Immature natural killer cell (primary cell): Measurements from ENCODE around the gene PSMA7. TPM values are rescaled to one million over a fixed set of nuclear protein-coding genes. Genes with fewer than 3 reads are reported as not detected.

ENCODE experiments used
- DNase-seq, 3 donors: peaks; one replicate each; pipeline ENCODE4 v3.0.0; 2022; ENCODE audit warnings: mixed read lengths in 1 of 3
- H3K27ac Mint-ChIP-seq, 6 donors: one replicate each; pipeline ENCODE4 v1.8.0; 2020; ENCODE audit warnings: mixed read lengths in 6 of 6, mild to moderate bottlenecking in 5 of 6, inconsistent platforms in 4 of 6, moderate library complexity in 3 of 6
- H3K27me3 Mint-ChIP-seq, 3 donors: one replicate each; pipeline ENCODE4 v1.8.0; 2020 to 2021; ENCODE audit warnings: low read depth in 3 of 3, mild to moderate bottlenecking in 3 of 3, mixed read lengths in 3 of 3, moderate library complexity in 3 of 3, inconsistent platforms in 1 of 3
- H3K36me3 Mint-ChIP-seq, 3 donors: one replicate each; pipeline ENCODE4 v1.8.0; 2020; ENCODE audit warnings: mixed read lengths in 3 of 3, inconsistent platforms in 2 of 3, mild to moderate bottlenecking in 2 of 3
- H3K4me1 Mint-ChIP-seq, 2 donors: one replicate each; pipeline ENCODE4 v1.8.0; 2020; ENCODE audit warnings: inconsistent platforms in 2 of 2, mild to moderate bottlenecking in 2 of 2, mixed read lengths in 2 of 2, moderate library complexity in 1 of 2
- H3K4me3 Mint-ChIP-seq, 5 donors: one replicate each; pipeline ENCODE4 v1.8.0; 2020; ENCODE audit warnings: mild to moderate bottlenecking in 5 of 5, mixed read lengths in 5 of 5, inconsistent platforms in 3 of 5, moderate library complexity in 3 of 5
- H3K9me3 Mint-ChIP-seq, 6 donors: one replicate each; pipeline ENCODE4 v1.8.0; 2020; ENCODE audit warnings: mild to moderate bottlenecking in 6 of 6, mixed read lengths in 6 of 6, inconsistent platforms in 4 of 6, moderate library complexity in 3 of 6
- polyA plus RNA-seq, 3 donors: library from polyadenylated mRNA; unstranded; fragments of 300-500 nt; fragmentation: Illumina TruSeq; gene quantifications; one replicate each; pipeline ENCODE4 v1.2.3, GENCODE V29; 2021

The PSMA7 gene
- polyA plus RNA-seq, 3 donors from 2014 or later = 497 to 643 (median 622) TPM

- H3K36me3 Mint-ChIP-seq = peaks cover 0 to 24% (median 4%) of the 10 kb centered on the region in 3 donors
- no peaks in the 10 kb centered on the region for H3K4me1 Mint-ChIP-seq
- peaks cover 0 to 5% (median 1%) of the 10 kb centered on the region in 3 donors for H3K27me3 Mint-ChIP-seq
- no peak for DNase-seq
- H3K9me3 Mint-ChIP-seq = no peaks in the 10 kb centered on the region
- H3K4me3 Mint-ChIP-seq = no peak overlapping the region
- no peak overlapping the region for H3K27ac Mint-ChIP-seq
These were observed 21.9 kb upstream of the PSMA7 start for GRCh38 chr20:62164879-62165761.

GRCh38 chr20:62163986-62164762 lies 21.0 kb upstream of the PSMA7 start:
- Mint-ChIP-seq H3K4me3 (no peak overlapping the region), H3K9me3 (no peaks in the 10 kb centered on the region), H3K27me3 (peaks cover 0 to 7% (median 3%) of the 10 kb centered on the region in 3 donors), H3K4me1 (peaks cover 0 to 7% of the 10 kb centered on the region in 2 donors), H3K27ac (no peak overlapping the region), H3K36me3 (peaks cover 0 to 18% (median 4%) of the 10 kb centered on the region in 3 donors)
- DNase-seq = no peak

GRCh38 chr20:62163485-62163865 lies 20.3 kb upstream of the PSMA7 start:
- Mint-ChIP-seq H3K27ac (no peak overlapping the region), H3K4me1 (peaks cover 0 to 7% of the 10 kb centered on the region in 2 donors), H3K4me3 (no peak overlapping the region), H3K27me3 (peaks cover 0 to 7% (median 3%) of the 10 kb centered on the region in 3 donors), H3K9me3 (no peaks in the 10 kb centered on the region), H3K36me3 (peaks cover 0 to 17% (median 4%) of the 10 kb centered on the region in 3 donors)
- DNase-seq = no peak

- H3K36me3 Mint-ChIP-seq = peaks cover 0 to 13% (median 4%) of the 10 kb centered on the region in 3 donors
- H3K27ac Mint-ChIP-seq = no peak overlapping the region
- no peak for DNase-seq
- peaks cover 0 to 7% of the 10 kb centered on the region in 2 donors for H3K4me1 Mint-ChIP-seq
- peaks cover 0 to 6% (median 3%) of the 10 kb centered on the region in 3 donors for H3K27me3 Mint-ChIP-seq
- no peak overlapping the region for H3K4me3 Mint-ChIP-seq
- H3K9me3 Mint-ChIP-seq = no peaks in the 10 kb centered on the region
These were observed 19.7 kb upstream of the PSMA7 start for GRCh38 chr20:62162765-62163484.

- Mint-ChIP-seq H3K27ac (no peak overlapping the region), H3K4me3 (no peak overlapping the region), H3K4me1 (peaks cover 3 to 7% of the 10 kb centered on the region in 2 donors), H3K9me3 (no peaks in the 10 kb centered on the region), H3K27me3 (peaks cover 0 to 8% (median 3%) of the 10 kb centered on the region in 3 donors), H3K36me3 (peaks cover 0 to 11% (median 2%) of the 10 kb centered on the region in 3 donors)
- DNase-seq = no peak
These were observed 18.2 kb upstream of the PSMA7 start for GRCh38 chr20:62161347-62161746.

- no peak for DNase-seq
- peaks cover 0 to 8% (median 3%) of the 10 kb centered on the region in 3 donors for H3K27me3 Mint-ChIP-seq
- peaks cover 3 to 7% of the 10 kb centered on the region in 2 donors for H3K4me1 Mint-ChIP-seq
- H3K9me3 Mint-ChIP-seq = no peaks in the 10 kb centered on the region
- no peak overlapping the region for H3K4me3 Mint-ChIP-seq
- peaks cover 0 to 9% (median 0%) of the 10 kb centered on the region in 3 donors for H3K36me3 Mint-ChIP-seq
- no peak overlapping the region for H3K27ac Mint-ChIP-seq
These were observed 17.7 kb upstream of the PSMA7 start for GRCh38 chr20:62160876-62161275.

- Mint-ChIP-seq H3K9me3 (no peaks in the 10 kb centered on the region), H3K27me3 (peaks cover 0 to 8% (median 3%) of the 10 kb centered on the region in 3 donors), H3K36me3 (peaks cover 0 to 8% (median 0%) of the 10 kb centered on the region in 3 donors), H3K4me1 (peaks cover 3 to 7% of the 10 kb centered on the region in 2 donors), H3K4me3 (no peak overlapping the region), H3K27ac (no peak overlapping the region)
- DNase-seq = no peak
These were observed 17.1 kb upstream of the PSMA7 start for GRCh38 chr20:62160253-62160652.

GRCh38 chr20:62159839-62160238 lies 16.6 kb upstream of the PSMA7 start:
- Mint-ChIP-seq H3K4me1 (peaks cover 3 to 7% of the 10 kb centered on the region in 2 donors), H3K36me3 (peaks cover under 1 to 7% (median under 1%) of the 10 kb centered on the region in 3 donors), H3K27me3 (peaks cover 0 to 8% (median 3%) of the 10 kb centered on the region in 3 donors), H3K27ac (peak overlapping the region in 1 of 6 donors; percentile 40), H3K9me3 (no peaks in the 10 kb centered on the region), H3K4me3 (no peak overlapping the region)
- DNase-seq = peak in 1 of 3 donors; percentile 38

GRCh38 chr20:62159052-62159451 lies 15.9 kb upstream of the PSMA7 start:
- Mint-ChIP-seq H3K9me3 (no peaks in the 10 kb centered on the region), H3K27ac (no peak overlapping the region), H3K4me1 (peaks cover 3 to 7% of the 10 kb centered on the region in 2 donors), H3K4me3 (no peak overlapping the region), H3K36me3 (peaks cover 4 to 14% (median 5%) of the 10 kb centered on the region in 3 donors), H3K27me3 (peaks cover 0 to 10% (median 2%) of the 10 kb centered on the region in 3 donors)
- DNase-seq = no peak

GRCh38 chr20:62158541-62158940 lies 15.3 kb upstream of the PSMA7 start:
- Mint-ChIP-seq H3K4me3 (no peak overlapping the region), H3K27me3 (peaks cover under 1 to 10% (median 2%) of the 10 kb centered on the region in 3 donors), H3K36me3 (peaks cover 5 to 16% (median 10%) of the 10 kb centered on the region in 3 donors), H3K4me1 (peaks cover 3 to 7% of the 10 kb centered on the region in 2 donors), H3K9me3 (no peaks in the 10 kb centered on the region), H3K27ac (no peak overlapping the region)
- DNase-seq = no peak

GRCh38 chr20:62158088-62158400 lies 14.8 kb upstream of the PSMA7 start:
- Mint-ChIP-seq H3K4me3 (no peak overlapping the region), H3K27me3 (peaks cover 2 to 11% (median 2%) of the 10 kb centered on the region in 3 donors), H3K27ac (no peak overlapping the region), H3K36me3 (peaks cover 8 to 18% (median 12%) of the 10 kb centered on the region in 3 donors), H3K9me3 (no peaks in the 10 kb centered on the region), H3K4me1 (peaks cover 3 to 7% of the 10 kb centered on the region in 2 donors)
- no peak for DNase-seq

- H3K36me3 Mint-ChIP-seq = peaks cover 13 to 23% (median 16%) of the 10 kb centered on the region in 3 donors
- DNase-seq = no peak
- no peaks in the 10 kb centered on the region for H3K9me3 Mint-ChIP-seq
- H3K27me3 Mint-ChIP-seq = peaks cover 2 to 16% (median 2%) of the 10 kb centered on the region in 3 donors
- no peak overlapping the region for H3K27ac Mint-ChIP-seq
- H3K4me3 Mint-ChIP-seq = no peak overlapping the region
- H3K4me1 Mint-ChIP-seq = peaks cover 3 to 7% of the 10 kb centered on the region in 2 donors
These were observed 14.3 kb upstream of the PSMA7 start for GRCh38 chr20:62157387-62158087.
